Type B pancreatic cell (in vitro differentiated cells): ENCODE measurements around the gene DUSP28. TPM values are rescaled to one million over a fixed set of nuclear protein-coding genes. Genes with fewer than 3 reads are reported as not detected.

Experiments
- DNase-seq: peaks from one replicate; pipeline ENCODE4 v3.0.0; 2021; ENCODE audit warnings: mixed read lengths; ENCODE audit not compliant: unreplicated experiment; ENCODE audit errors: extremely low spot score
- H3K27ac Mint-ChIP-seq: 2 replicates; pipeline ENCODE4 v1.8.0; 2021; ENCODE audit warnings: mild to moderate bottlenecking, mixed read lengths
- H3K27me3 Mint-ChIP-seq: 2 replicates; pipeline ENCODE4 v1.8.0; 2021; ENCODE audit warnings: mixed read lengths
- H3K36me3 Mint-ChIP-seq: 2 replicates; pipeline ENCODE4 v1.8.0; 2021; ENCODE audit warnings: mixed read lengths
- H3K4me1 Mint-ChIP-seq: one replicate; pipeline ENCODE4 v1.8.0; 2021; ENCODE audit warnings: mixed read lengths; ENCODE audit not compliant: unreplicated experiment
- H3K4me3 Mint-ChIP-seq: 2 replicates; pipeline ENCODE4 v1.8.0; 2021; ENCODE audit warnings: mild to moderate bottlenecking, mixed read lengths
- H3K9me3 Mint-ChIP-seq: 2 replicates; pipeline ENCODE4 v1.8.0; 2021; ENCODE audit warnings: mixed read lengths
- total RNA-seq: library from RNA; stranded (reverse); gene quantifications from 2 replicates; pipeline ENCODE4 v1.2.1, GENCODE V29; 2021; ENCODE audit warnings: low replicate concordance
- TF ChIP-seq, protein P1 (sequence below): fragments of 200-600 bp; sonication (generic); conservative IDR thresholded peaks from 2 replicates; pipeline ENCODE4 v1.5.0; 2021; ENCODE audit warnings: antibody characterized with exemption, mild to moderate bottlenecking

Gene DUSP28
- total RNA-seq, 1 donor from 2014 or later = 4.3 TPM

DNA sequence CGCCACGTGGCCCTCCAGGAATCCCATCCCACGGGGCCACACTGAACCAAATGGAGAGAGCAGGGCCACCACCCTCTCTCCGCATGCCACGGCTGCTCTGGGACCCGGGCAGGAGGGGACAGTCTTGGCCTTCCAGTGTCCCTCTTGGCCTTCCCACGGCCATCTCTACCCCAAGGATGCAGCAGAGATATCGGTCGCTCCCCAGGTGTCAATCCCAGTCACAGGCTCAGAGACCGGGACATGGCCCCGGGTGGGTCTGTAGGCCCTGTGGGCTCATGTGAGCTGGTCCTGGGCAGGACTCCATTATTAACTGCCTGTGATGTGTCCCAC lies 41.6 kb downstream of the DUSP28 start:
- Mint-ChIP-seq H3K4me1 (peaks cover 9% of the 10 kb centered on the region), H3K27ac (no peak overlapping the region), H3K9me3 (no peaks in the 10 kb centered on the region), H3K4me3 (no peak overlapping the region), H3K27me3 (no peaks in the 10 kb centered on the region), H3K36me3 (peaks cover 3% of the 10 kb centered on the region)
- TF ChIP-seq, protein P1, sequence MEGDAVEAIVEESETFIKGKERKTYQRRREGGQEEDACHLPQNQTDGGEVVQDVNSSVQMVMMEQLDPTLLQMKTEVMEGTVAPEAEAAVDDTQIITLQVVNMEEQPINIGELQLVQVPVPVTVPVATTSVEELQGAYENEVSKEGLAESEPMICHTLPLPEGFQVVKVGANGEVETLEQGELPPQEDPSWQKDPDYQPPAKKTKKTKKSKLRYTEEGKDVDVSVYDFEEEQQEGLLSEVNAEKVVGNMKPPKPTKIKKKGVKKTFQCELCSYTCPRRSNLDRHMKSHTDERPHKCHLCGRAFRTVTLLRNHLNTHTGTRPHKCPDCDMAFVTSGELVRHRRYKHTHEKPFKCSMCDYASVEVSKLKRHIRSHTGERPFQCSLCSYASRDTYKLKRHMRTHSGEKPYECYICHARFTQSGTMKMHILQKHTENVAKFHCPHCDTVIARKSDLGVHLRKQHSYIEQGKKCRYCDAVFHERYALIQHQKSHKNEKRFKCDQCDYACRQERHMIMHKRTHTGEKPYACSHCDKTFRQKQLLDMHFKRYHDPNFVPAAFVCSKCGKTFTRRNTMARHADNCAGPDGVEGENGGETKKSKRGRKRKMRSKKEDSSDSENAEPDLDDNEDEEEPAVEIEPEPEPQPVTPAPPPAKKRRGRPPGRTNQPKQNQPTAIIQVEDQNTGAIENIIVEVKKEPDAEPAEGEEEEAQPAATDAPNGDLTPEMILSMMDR = no peak
- DNase-seq = no peak

DNA sequence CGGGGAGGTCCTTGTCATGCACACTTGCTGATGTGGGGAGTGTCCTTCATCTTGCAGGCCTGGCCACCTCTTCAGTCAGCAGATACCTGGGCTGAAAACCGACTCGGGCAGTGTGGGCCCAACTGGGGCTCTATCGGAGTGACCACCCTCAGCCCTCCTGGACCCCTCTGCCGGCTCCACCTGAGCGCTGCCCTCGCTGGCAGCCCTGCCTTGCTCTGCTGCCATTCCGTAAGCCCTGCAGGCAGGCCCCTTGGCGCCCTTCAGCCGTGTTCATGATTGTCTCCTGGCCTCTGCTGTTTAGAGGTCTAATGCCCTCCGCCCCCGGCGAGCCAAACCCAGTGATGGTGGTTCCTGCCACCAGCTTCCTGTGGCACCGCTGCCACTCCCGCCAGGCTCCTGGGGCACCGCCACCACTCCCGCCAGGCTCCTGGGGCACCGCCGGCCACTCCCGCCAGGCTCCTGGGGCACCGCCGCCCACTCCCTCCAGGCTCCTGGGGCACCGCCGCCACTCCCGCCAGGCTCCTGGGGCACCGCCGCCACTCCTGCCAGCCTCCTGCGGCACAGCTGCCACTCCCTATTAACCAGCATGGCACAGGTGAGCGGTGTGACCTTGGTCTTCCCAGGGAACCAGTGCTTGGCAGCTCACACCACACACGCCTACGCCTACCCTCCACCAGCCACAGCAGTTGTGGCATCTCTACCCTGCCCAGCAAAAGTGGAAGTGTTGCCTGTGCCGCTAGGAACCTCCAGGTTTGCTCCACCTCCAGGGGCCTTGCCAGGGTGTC lies 42.3 kb downstream of the DUSP28 start:
- no peak for DNase-seq
- Mint-ChIP-seq H3K4me1 (peaks cover 9% of the 10 kb centered on the region), H3K27ac (no peak overlapping the region), H3K9me3 (no peaks in the 10 kb centered on the region), H3K27me3 (no peaks in the 10 kb centered on the region), H3K36me3 (peaks cover 3% of the 10 kb centered on the region), H3K4me3 (no peak overlapping the region)
- TF ChIP-seq, protein P1 = no peak

DNA sequence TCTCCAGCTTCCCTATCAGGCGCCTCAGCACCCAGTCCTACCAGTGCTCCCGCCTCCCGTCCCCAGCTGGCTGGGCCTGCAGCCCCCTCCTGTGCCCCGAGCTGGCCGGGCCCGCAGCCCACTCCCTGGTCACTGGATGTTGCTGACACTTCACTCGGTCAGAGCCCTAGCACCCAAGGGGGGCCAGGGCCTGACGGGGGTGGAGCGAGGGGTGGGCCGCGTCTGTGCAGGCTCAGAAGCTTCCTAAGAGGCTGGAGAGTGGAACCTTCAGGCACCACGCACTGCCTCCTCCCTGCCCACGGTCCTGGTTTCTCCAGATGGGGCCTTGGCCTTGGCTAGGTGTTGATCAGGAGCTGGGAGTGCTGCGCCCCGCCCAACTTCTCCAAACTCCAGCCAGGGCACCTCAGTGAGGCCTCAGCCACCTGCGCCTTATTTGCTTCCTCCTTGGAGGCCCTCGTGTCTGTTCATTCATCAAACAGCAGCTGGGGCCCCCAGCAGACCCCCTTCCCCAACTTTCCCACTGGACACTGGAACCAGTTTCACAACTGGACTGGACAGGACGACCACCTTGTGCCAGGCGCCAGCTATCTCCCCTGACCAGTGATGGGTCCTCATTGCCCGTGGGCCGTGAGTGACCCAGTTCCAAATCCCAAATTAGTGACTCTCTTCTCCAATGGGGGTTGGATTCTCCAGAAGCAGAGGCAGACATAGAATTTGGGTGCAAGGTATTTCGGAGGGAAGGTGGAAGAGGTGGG lies 43.1 kb downstream of the DUSP28 start:
- no peak overlapping the region for H3K27ac Mint-ChIP-seq
- H3K4me3 Mint-ChIP-seq = no peak overlapping the region
- no peak for DNase-seq
- H3K9me3 Mint-ChIP-seq = no peaks in the 10 kb centered on the region
- TF ChIP-seq, protein P1 = no peak
- H3K27me3 Mint-ChIP-seq = no peaks in the 10 kb centered on the region
- peaks cover 3% of the 10 kb centered on the region for H3K36me3 Mint-ChIP-seq
- peaks cover 9% of the 10 kb centered on the region for H3K4me1 Mint-ChIP-seq

DNA sequence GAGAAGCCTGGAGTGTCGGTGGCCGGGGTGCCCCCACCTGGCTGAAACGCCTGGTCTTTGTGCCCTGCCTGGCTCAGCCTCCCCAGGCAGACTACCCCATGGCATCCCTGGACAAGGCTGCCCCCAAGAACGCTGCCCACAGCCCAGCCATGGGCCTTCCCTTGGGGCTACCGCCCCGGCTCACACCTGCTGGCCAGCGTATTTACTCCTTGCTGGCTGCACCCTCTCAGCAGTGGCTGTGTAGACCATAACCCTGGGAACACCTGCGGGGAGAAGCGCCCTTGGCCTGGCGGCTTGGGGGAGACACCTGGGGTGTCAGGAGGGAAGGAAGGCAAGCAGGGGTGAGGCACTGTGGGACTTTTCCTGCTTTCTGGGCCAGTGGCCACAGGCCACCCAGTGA lies 43.7 kb downstream of the DUSP28 start:
- Mint-ChIP-seq H3K4me1 (peaks cover 9% of the 10 kb centered on the region), H3K27me3 (no peaks in the 10 kb centered on the region), H3K36me3 (peaks cover 3% of the 10 kb centered on the region), H3K27ac (no peak overlapping the region), H3K4me3 (no peak overlapping the region), H3K9me3 (no peaks in the 10 kb centered on the region)
- TF ChIP-seq, protein P1 = no peak
- no peak for DNase-seq

DNA sequence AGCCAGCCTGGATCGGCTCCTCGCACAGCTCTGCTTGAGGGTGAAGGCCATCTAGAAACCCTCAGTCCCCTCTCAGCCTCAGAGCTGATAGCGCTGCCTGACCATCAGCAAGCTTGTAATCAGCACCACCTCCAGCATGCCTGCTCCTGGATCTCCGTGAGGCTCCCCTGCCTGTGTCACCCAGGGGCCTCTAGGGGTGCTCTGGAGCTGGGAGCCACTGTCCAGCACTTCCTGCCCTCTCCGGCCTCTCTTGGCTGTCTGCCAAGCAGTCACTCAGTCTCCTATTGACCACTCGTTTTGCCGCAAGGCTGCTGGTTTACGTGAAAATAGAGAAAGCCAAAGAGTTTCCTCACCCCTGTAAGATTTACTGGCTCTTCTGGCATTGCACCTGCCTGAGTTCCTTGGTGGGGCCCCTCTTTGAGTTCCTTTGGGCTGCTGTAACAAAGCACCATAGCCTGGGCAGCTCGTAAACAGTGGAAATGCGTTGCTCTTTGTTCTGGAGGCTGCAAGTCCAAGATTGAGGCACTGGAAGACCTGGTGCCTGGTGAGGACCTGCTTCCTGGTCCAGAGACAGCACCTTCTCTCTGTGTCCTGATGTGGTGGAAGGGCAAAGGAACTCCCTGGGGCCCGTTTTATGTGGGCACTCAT lies 44.3 kb downstream of the DUSP28 start:
- H3K4me3 Mint-ChIP-seq = no peak overlapping the region

More for the DNA sequence above, 44.3 kb downstream of the DUSP28 start:
- DNase-seq = no peak
- Mint-ChIP-seq H3K9me3 (no peaks in the 10 kb centered on the region), H3K27me3 (no peaks in the 10 kb centered on the region), H3K27ac (peak overlapping the region; percentile 36), H3K4me1 (peaks cover 9% of the 10 kb centered on the region), H3K36me3 (peaks cover 3% of the 10 kb centered on the region)
- TF ChIP-seq, protein P1 = peak; percentile 70
